RWPE2 (cell line): Measurements from ENCODE around the gene TECPR2.

Experiments used
- ATAC-seq: fragments of 200-7000 bp; cut with Tn5 transposase; 3 replicates; pipeline ENCODE4 v1.9.1; 2021; ENCODE audit warnings: low read depth
- DNase-seq: peaks from one replicate; pipeline ENCODE4 v3.0.0-alpha.2; 2020; ENCODE audit warnings: low spot score
- H3K27ac ChIP-seq: fragments of 450-650 bp; 2 replicates; pipeline ENCODE4 v1.5.1; 2017; ENCODE audit warnings: mild to moderate bottlenecking; ENCODE audit not compliant: poor library complexity, severe bottlenecking
- H3K27me3 ChIP-seq: fragments of 250-450 bp; sonication (Bioruptor Pico); 2 replicates; pipeline ENCODE4 v1.5.1; 2021; ENCODE audit warnings: mild to moderate bottlenecking, moderate library complexity; ENCODE audit not compliant: insufficient read depth, poor library complexity, severe bottlenecking
- H3K36me3 ChIP-seq: fragments of 250-450 bp; sonication (Bioruptor Pico); 2 replicates; pipeline ENCODE4 v1.5.1; 2020; ENCODE audit warnings: low read depth, mild to moderate bottlenecking, moderate library complexity
- H3K4me1 ChIP-seq: fragments of 250-450 bp; sonication (Bioruptor Pico); 2 replicates; pipeline ENCODE4 v1.5.1; 2021; ENCODE audit warnings: mild to moderate bottlenecking, moderate library complexity; ENCODE audit not compliant: insufficient read depth, poor library complexity, severe bottlenecking
- H3K4me3 ChIP-seq: fragments of 250-450 bp; sonication (Bioruptor Pico); 2 replicates; pipeline ENCODE4 v1.5.1; 2021; ENCODE audit warnings: mild to moderate bottlenecking, moderate library complexity; ENCODE audit not compliant: severe bottlenecking
- H3K9me3 ChIP-seq: fragments of 250-450 bp; sonication (Bioruptor Pico); 2 replicates; pipeline ENCODE4 v1.5.1; 2021; ENCODE audit warnings: mild to moderate bottlenecking, moderate library complexity; ENCODE audit not compliant: severe bottlenecking
- TF ChIP-seq, protein P1 (sequence below): fragments of 450-650 bp; IDR thresholded peaks from one replicate; pipeline ENCODE4 v1.5.1; 2017; ENCODE audit warnings: mild to moderate bottlenecking, moderate library complexity; ENCODE audit not compliant: poor library complexity, severe bottlenecking

The TECPR2 gene

DNA sequence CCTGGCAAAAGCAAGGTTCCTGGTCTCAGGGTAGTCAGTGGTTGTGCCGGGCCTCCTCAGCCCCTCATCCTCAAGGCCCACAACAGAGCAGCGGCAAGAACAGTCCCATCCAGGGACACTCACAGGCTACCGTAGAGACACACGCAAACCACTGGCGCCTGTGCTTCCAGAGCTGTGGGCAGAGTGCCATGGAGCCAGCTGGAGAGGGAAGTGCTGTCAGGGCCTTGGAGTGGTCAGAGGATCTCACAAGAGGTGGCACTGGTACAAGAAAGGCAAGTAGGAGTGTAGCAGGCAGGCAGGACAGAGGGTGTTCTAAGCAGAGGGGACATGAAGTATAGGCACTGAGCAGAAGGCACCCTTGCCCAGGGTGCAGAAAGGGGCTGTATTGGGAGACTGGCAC, 112.2 kb downstream of the TECPR2 start:
- Histone ChIP-seq H3K9me3 (no peaks in the 10 kb centered on the region), H3K4me3 (no peak overlapping the region), H3K27me3 (no peaks in the 10 kb centered on the region), H3K36me3 (0 out of 2 replicates have a peak, but pooled peaks cover 3% of the 10 kb centered on the region), H3K27ac (no peak overlapping the region), H3K4me1 (no peaks in the 10 kb centered on the region)
- TF ChIP-seq, protein P1, sequence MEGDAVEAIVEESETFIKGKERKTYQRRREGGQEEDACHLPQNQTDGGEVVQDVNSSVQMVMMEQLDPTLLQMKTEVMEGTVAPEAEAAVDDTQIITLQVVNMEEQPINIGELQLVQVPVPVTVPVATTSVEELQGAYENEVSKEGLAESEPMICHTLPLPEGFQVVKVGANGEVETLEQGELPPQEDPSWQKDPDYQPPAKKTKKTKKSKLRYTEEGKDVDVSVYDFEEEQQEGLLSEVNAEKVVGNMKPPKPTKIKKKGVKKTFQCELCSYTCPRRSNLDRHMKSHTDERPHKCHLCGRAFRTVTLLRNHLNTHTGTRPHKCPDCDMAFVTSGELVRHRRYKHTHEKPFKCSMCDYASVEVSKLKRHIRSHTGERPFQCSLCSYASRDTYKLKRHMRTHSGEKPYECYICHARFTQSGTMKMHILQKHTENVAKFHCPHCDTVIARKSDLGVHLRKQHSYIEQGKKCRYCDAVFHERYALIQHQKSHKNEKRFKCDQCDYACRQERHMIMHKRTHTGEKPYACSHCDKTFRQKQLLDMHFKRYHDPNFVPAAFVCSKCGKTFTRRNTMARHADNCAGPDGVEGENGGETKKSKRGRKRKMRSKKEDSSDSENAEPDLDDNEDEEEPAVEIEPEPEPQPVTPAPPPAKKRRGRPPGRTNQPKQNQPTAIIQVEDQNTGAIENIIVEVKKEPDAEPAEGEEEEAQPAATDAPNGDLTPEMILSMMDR: no peak
- ATAC-seq (no peak), DNase-seq (peak; percentile 46)

DNA sequence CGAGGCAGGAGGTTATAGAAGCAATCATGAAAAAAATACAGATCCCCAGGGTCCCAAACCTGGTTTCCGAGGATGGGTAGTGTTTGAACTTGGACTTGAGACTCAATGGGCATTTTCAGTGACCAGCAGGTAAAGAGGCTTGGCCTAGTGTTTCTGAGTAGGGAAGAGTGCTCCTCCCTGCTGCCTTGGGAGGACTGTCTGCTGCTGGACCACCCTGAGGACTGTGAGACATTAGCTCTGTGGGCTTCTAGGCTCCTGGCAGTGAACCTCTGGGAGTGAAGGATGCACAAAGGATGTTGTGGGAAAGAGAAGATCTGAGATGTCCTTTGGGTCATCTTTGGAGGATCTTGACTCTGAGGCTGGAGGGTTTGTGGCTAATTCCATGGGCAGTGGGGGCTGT, 116.4 kb downstream of the TECPR2 start:
- no peaks in the 10 kb centered on the region for H3K27me3 ChIP-seq
- ATAC-seq: no peak
- peaks cover 11% of the 10 kb centered on the region for H3K4me1 ChIP-seq
- H3K9me3 ChIP-seq: no peaks in the 10 kb centered on the region
- no peak overlapping the region for H3K27ac ChIP-seq
- TF ChIP-seq, protein P1: no peak
- peak; percentile 38 for DNase-seq
- no peaks in the 10 kb centered on the region for H3K36me3 ChIP-seq
- no peak overlapping the region for H3K4me3 ChIP-seq

DNA sequence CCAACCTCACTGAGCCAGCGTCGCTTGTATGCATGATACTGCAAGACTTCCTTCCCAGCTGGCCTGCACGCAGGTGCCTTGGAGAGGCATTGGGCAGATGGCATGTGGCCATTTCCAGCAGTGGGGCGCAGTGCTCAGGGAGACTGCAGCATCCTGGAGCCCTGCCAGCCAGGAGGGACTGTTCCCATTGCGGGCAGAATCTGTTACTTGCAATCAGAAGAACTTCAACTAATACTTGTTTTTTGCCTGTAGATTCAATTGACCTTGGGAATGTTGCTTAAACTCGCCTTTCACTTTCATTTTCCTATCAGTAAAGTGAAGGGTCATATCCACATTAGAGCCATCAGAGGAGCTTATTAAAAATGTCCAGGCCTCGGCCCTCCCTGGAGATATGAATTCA, 117.0 kb downstream of the TECPR2 start:
- TF ChIP-seq, protein P1: no peak
- Histone ChIP-seq H3K27me3 (no peaks in the 10 kb centered on the region), H3K36me3 (no peaks in the 10 kb centered on the region), H3K9me3 (no peaks in the 10 kb centered on the region), H3K4me3 (no peak overlapping the region), H3K4me1 (peaks cover 11% of the 10 kb centered on the region), H3K27ac (no peak overlapping the region)
- no peak for ATAC-seq
- DNase-seq: peak; percentile 72

DNA sequence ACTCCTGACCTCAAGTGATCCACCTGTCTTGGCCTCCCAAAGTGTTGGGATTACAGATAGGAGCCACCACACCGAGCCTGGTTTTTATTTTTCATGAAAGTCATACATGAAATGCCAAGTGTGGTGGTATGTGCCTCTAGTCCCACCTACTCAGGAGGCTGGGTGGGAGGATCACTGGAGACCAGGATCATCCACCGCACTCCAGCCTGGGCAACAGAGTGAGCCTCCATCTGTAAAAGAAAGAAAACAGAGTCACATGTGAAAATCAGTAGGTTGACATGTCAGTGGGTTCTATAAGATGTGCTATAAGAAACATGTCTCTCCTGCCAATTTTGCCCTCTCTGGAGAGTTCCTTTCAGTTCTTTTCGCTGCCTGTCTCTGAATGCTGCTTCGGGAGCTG, 118.6 kb downstream of the TECPR2 start:
- H3K36me3 ChIP-seq: no peaks in the 10 kb centered on the region
- H3K27ac ChIP-seq: peak overlapping the region; percentile 15
- peak; percentile 34 for DNase-seq

DNA sequence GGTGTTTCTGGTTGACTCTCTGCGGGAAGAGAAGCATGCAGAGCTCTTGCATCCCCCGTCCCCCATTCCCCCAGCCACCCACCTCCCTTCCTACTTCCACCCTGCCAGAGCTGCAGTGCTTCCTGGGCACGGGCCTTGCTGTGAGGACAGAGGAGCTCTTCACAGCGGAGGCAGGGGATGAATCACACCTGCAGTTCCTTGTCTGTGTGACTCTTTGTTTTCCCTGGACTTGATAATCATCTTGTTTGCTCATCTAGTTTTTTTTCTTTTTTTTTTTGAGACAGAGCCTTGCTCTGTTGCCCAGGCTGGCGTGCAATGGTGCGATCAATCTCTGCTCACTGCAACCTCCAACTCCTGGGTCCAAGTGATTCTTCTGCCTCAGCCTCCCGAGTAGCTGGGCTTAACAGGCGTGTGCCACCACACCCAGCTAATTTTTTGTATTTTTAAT, 119.1 kb downstream of the TECPR2 start:
- TF ChIP-seq, protein P1: no peak
- Histone ChIP-seq H3K9me3 (no peaks in the 10 kb centered on the region), H3K36me3 (no peaks in the 10 kb centered on the region), H3K4me3 (no peak overlapping the region), H3K4me1 (peaks cover 11% of the 10 kb centered on the region), H3K27ac (peak overlapping the region; percentile 15), H3K27me3 (no peaks in the 10 kb centered on the region)
- DNase-seq (peak; percentile 75), ATAC-seq (peak; percentile 95)

More for the DNA sequence above, 118.6 kb downstream of the TECPR2 start:
- H3K27me3 ChIP-seq: no peaks in the 10 kb centered on the region
- no peak; the same call in 1 of the 3 replicates for ATAC-seq
- H3K4me1 ChIP-seq: peaks cover 11% of the 10 kb centered on the region
- no peaks in the 10 kb centered on the region for H3K9me3 ChIP-seq
- TF ChIP-seq, protein P1: no peak
- H3K4me3 ChIP-seq: no peak overlapping the region
